ENCODE data around the gene KCNMA1. TPM values are rescaled to one million over a fixed set of nuclear protein-coding genes. Genes with fewer than 3 reads are reported as not detected.

KCNMA1 gene
- total RNA-seq, 1 donor from 2014 or later, result 95.5 TPM

DNA sequence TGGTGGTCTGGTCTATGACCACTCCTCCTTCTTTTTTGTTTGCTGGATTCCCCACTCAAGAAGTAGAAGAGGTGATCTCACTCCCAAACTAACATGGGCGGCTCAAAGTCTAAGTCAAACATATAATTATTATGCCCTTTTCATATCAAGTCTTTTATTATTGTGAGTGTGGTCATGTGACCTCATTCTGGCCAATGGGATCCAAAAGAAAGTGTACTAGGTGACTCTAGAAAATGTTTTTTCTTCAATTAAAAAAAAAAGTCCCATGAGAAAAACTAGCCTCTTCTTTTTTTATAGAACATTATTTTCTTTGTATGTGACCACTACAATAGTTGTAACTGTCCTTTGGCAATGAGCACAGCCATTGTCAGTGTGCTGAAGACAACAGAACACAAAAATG lies 772.7 kb downstream of the KCNMA1 start:
- TF ChIP-seq, protein P1, sequence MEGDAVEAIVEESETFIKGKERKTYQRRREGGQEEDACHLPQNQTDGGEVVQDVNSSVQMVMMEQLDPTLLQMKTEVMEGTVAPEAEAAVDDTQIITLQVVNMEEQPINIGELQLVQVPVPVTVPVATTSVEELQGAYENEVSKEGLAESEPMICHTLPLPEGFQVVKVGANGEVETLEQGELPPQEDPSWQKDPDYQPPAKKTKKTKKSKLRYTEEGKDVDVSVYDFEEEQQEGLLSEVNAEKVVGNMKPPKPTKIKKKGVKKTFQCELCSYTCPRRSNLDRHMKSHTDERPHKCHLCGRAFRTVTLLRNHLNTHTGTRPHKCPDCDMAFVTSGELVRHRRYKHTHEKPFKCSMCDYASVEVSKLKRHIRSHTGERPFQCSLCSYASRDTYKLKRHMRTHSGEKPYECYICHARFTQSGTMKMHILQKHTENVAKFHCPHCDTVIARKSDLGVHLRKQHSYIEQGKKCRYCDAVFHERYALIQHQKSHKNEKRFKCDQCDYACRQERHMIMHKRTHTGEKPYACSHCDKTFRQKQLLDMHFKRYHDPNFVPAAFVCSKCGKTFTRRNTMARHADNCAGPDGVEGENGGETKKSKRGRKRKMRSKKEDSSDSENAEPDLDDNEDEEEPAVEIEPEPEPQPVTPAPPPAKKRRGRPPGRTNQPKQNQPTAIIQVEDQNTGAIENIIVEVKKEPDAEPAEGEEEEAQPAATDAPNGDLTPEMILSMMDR (IDR thresholded peaks at IDR 0.05), result no peak
- DNase-seq (ENCODE audit: extremely low spot score, unreplicated experiment), result no peak
- H3K27me3 Mint-ChIP-seq (ENCODE audit: unreplicated experiment), result peaks cover 9% of the 10 kb centered on the region
- H3K36me3 Mint-ChIP-seq (ENCODE audit: unreplicated experiment), result peaks cover 2% of the 10 kb centered on the region
- H3K27ac Mint-ChIP-seq (ENCODE audit: unreplicated experiment), result no peak overlapping the region
- H3K4me3 Mint-ChIP-seq (ENCODE audit: unreplicated experiment), result no peak overlapping the region
- peaks cover 10% of the 10 kb centered on the region for H3K4me1 Mint-ChIP-seq (ENCODE audit: unreplicated experiment)
- H3K9me3 Mint-ChIP-seq (ENCODE audit: unreplicated experiment), result peaks cover 5% of the 10 kb centered on the region

DNA sequence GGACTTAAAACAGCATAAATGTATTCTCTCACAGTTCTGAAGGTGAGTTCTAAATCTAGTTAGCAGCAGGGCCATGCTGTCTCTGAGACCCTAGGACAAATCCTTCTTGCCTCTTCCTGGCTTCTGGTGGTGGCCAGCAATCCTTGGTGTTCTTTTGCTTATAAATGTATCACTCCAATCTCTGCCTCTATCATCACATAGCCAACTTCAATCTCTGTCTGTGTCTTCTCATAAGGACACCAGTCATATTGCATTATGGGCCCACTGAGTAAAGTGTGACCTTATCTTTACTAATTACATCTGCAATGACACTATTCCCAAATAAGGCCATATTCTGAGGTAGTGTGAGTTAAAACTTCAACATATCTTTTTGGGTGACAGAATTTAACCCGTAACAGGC lies 778.9 kb downstream of the KCNMA1 start:
- Mint-ChIP-seq H3K27ac (ENCODE audit: unreplicated experiment) (no peak overlapping the region), H3K36me3 (ENCODE audit: unreplicated experiment) (no peaks in the 10 kb centered on the region), H3K4me3 (ENCODE audit: unreplicated experiment) (no peak overlapping the region), H3K4me1 (ENCODE audit: unreplicated experiment) (no peaks in the 10 kb centered on the region), H3K9me3 (ENCODE audit: unreplicated experiment) (peaks cover 9% of the 10 kb centered on the region), H3K27me3 (ENCODE audit: unreplicated experiment) (peaks cover 27% of the 10 kb centered on the region)
- no peak for DNase-seq (ENCODE audit: extremely low spot score, unreplicated experiment)
- TF ChIP-seq, protein P1 (IDR thresholded peaks at IDR 0.05), result no peak

DNA sequence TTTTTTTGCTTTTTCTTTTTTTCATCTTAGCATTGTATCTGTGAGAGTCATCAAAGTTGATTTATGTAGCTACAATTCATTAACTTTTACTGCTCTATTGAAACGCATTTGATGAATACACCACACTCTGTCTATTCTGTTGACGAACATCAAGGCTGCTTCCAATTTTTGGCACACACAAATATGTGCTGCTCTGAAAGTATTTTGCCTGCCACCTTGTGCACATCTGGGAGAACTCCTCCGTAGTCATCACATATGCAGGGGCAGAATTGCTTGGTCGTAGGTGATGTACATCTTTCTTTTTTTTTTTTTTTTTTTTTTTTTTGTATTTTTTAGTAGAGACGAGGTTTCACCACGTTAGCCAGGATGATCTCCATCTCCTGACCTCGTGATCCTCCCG lies 796.8 kb downstream of the KCNMA1 start:
- Mint-ChIP-seq H3K4me1 (ENCODE audit: unreplicated experiment) (no peaks in the 10 kb centered on the region), H3K27me3 (ENCODE audit: unreplicated experiment) (peaks cover 48% of the 10 kb centered on the region), H3K36me3 (ENCODE audit: unreplicated experiment) (peaks cover 2% of the 10 kb centered on the region), H3K9me3 (ENCODE audit: unreplicated experiment) (no peaks in the 10 kb centered on the region), H3K4me3 (ENCODE audit: unreplicated experiment) (no peak overlapping the region), H3K27ac (ENCODE audit: unreplicated experiment) (no peak overlapping the region)
- DNase-seq (ENCODE audit: extremely low spot score, unreplicated experiment), result no peak
- TF ChIP-seq, protein P1 (IDR thresholded peaks at IDR 0.05), result no peak

DNA sequence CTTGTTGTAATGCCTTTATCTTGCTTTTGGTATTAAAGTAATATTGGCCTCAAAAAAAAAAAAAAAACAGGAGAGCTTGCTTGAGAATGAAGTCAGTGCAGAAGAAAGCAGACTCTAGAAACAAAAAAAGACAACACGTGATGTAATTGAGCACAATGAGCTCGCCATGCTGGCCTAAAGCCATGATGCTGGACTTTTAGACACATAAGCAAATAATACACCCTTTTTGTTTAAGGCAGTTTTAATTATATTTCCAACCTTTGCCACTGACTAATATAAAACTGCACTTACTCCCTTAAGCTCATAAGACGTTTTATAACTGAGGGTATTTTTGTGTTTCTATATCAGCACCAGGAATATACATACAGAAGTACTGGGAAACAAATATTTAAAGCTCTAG lies 798.3 kb downstream of the KCNMA1 start:
- no peak for DNase-seq (ENCODE audit: extremely low spot score, unreplicated experiment)
- TF ChIP-seq, protein P1 (IDR thresholded peaks at IDR 0.05), result no peak

DNA sequence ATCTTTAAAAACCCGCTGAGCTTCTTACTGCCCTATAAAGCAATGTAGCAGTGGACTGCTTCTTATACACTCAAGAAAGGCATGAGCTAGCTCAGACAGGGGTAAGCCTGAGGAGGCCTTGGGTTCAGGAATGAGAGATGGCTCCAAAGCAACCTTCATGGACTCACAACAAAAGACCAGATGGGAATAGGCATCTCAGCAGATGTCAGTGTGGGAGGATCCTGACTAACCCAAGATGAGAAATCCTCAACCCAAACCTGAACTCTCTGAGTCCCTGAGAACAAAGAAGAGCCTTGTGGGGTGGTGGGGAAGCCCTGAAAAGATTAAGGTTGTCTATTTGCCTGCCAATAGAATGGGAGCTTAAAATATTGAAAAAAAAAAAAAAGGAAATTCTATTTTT lies 807.4 kb downstream of the KCNMA1 start:
- Mint-ChIP-seq H3K4me3 (ENCODE audit: unreplicated experiment) (no peak overlapping the region), H3K27ac (ENCODE audit: unreplicated experiment) (no peak overlapping the region), H3K9me3 (ENCODE audit: unreplicated experiment) (no peaks in the 10 kb centered on the region), H3K4me1 (ENCODE audit: unreplicated experiment) (peaks cover 3% of the 10 kb centered on the region), H3K27me3 (ENCODE audit: unreplicated experiment) (peaks cover 68% of the 10 kb centered on the region), H3K36me3 (ENCODE audit: unreplicated experiment) (no peaks in the 10 kb centered on the region)
- TF ChIP-seq, protein P1 (IDR thresholded peaks at IDR 0.05), result no peak
- DNase-seq (ENCODE audit: extremely low spot score, unreplicated experiment), result no peak

More for the DNA sequence above, 798.3 kb downstream of the KCNMA1 start:
- Mint-ChIP-seq H3K27me3 (ENCODE audit: unreplicated experiment) (peaks cover 57% of the 10 kb centered on the region), H3K36me3 (ENCODE audit: unreplicated experiment) (peaks cover 2% of the 10 kb centered on the region), H3K4me3 (ENCODE audit: unreplicated experiment) (no peak overlapping the region), H3K9me3 (ENCODE audit: unreplicated experiment) (no peaks in the 10 kb centered on the region), H3K27ac (ENCODE audit: unreplicated experiment) (no peak overlapping the region), H3K4me1 (ENCODE audit: unreplicated experiment) (no peaks in the 10 kb centered on the region)

Data from osteocyte (in vitro differentiated cells).